ELR (cell line): ENCODE results near the gene LIPK.
"Not testable (repeated sequence)": the region's sequence is repeated elsewhere in the genome, so short reads cannot be mapped to it uniquely, and the experiment has no call there.

Source experiments
- DNase-seq: peaks from one replicate; pipeline ENCODE4 v3.0.0-alpha.2; 2015; ENCODE audit warnings: low read depth

Gene LIPK

DNA sequence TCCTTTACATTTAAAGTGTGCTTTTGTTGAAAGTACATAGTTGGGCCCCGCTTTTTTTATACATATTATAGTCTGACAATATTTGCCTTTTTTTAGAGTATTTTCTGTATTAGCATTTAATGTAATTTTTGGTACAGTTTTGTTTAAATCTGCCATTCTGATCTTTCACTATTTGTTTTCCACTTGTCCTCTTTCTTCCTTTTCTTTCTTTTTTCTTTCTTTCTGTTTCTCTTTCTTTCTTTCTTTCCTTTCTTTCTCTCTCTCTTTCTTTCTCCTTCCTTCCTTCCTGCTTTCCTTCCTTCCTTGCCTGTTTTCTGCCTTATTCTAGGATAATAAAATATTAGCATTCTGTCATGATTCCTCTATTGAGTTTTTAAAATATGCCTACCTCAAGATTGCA lies 9.5 kb downstream of the LIPK start:
- DNase-seq: no peak

GRCh38 chr10:88721392-88721791 lies 15.3 kb downstream of the LIPK start:
- no peak for DNase-seq

- DNase-seq: no peak
Measured at GRCh38 chr10:88725798-88726197, 19.7 kb downstream of the LIPK start.

GRCh38 chr10:88728107-88728763 lies 22.2 kb downstream of the LIPK start:
- DNase-seq: peak; percentile 13

GRCh38 chr10:88730864-88731263 lies 24.8 kb downstream of the LIPK start:
- DNase-seq: no peak

DNA sequence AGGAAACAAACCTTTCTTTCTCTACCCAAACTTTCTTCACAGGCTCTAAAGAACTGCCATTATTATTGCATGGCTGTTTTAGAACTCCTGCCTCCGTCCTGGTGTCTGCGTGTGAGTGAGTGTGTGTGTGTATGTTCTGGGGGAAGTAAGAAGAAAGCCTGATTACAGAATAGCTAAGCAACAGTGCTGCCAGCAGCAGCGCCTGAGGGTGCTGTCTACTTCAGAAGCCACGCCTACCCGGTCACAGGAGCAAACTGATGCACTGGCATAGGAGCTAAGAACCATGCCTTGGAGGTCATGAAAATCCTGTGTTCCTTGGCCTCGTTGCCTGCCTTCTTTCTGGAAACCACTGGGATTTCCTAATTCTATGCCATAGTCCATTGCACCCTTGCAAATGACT lies 25.2 kb downstream of the LIPK start:
- no peak for DNase-seq

GRCh38 chr10:88733215-88733614 lies 27.2 kb downstream of the LIPK start:
- DNase-seq: no peak

- peak; percentile 64 for DNase-seq
Measured at GRCh38 chr10:88735661-88736060, 29.6 kb downstream of the LIPK start.

DNA sequence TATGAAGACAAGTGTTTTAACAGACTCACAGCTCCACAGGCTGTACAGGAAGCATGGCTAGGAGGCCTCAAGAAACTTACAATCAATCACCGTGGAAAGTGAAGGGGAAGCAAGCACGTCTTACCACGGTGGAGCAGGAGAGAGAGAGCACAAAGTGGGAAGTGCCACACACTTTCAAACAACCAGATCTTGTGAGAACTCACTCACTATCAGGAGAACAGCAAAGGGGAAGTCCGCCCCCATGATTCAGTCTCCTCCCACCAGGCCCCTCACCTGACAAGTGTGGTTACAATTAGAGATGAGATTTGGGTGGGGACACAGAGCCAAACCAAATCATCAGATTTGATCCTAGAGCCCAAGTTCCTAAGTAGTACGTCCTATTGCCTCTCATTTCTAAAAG lies 35.9 kb downstream of the LIPK start:
- not testable (repeated sequence) for DNase-seq

GRCh38 chr10:88742448-88742847 lies 36.4 kb downstream of the LIPK start:
- DNase-seq: no peak

GRCh38 chr10:88744002-88744401 lies 38.0 kb downstream of the LIPK start:
- no peak for DNase-seq

GRCh38 chr10:88745633-88746032 lies 39.6 kb downstream of the LIPK start:
- no peak for DNase-seq

- DNase-seq: peak; percentile 40
Measured at GRCh38 chr10:88754287-88754686, 48.2 kb downstream of the LIPK start.

- DNase-seq: no peak
Measured at GRCh38 chr10:88755753-88756152, 49.7 kb downstream of the LIPK start.

DNA sequence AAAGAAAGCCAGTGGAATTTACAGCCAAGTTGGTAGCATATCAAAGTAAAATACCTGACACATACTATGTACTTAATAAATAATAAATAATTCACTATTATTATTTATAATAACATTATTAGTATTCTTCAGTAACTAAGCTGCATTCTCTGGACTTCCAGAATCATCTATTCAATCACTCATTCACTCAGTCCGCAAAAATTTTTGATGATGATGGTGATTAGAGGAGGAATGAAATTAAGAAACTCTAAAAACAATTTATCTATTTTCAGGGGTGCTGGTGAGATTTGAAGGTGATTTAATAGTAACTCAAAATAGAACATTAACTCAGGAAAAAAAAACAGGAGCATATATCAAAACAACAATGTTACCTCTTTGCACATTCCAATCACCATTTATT lies 50.6 kb downstream of the LIPK start:
- DNase-seq: no peak

DNA sequence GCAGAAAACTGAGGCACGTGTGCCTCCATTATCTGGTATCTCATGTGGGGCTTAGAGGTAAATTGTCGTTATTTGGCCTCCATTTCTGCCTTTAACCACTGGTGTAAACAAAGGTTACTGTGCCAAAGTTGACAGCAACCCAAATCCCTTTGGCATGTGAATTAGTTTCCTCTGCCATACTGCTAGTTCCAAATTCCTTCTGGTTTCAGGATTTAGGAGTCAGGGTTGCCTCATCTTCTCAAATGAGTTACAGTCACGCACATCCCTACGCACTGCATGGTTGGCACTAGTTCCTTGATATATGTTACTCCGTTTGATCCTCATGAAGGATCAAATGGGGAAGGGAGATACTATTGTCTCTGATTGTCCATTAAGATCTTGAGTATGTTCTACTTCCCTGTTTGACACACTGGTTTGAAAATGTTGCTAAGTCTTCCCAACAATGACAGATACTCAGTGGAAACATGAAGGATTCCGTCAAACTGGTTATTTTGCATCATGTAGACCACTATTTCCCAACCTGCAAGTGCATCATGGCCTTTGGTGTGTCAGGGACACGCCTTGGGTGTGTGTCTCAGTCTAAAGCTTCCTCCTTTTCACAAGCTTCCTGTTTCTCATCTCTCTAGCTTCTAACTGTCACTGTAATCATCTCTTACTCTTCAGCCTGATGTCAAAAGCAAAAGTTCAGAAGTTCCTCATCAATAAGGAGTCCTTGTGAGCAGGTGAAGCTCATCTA lies 53.5 kb downstream of the LIPK start, which contains the start of gene LIPN:
LIPN (plus strand) TSS at position 655 of the 736 bp plus-strand sequence. CDS start 1,386 bp downstream, outside the sequence.
- no peak for DNase-seq

DNA sequence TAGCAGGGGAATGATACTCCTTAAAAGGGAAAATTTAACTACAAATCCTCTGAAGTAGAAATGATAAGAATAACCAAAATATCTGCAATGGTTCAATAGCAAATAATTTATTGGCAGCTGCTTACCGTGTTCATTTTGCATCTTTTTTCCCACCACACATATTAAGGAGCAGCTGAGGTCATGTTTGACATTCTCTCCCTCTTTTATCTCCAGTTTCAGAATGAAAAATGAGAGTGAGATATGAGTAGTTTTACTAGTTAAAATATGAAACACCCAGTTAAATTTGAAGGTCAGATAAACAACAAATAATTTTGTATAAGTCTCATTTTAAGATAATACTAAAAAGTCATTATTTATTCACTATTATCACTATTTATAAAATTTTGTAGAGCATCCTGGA lies 56.9 kb downstream of the LIPK start:
- DNase-seq: no peak

DNA sequence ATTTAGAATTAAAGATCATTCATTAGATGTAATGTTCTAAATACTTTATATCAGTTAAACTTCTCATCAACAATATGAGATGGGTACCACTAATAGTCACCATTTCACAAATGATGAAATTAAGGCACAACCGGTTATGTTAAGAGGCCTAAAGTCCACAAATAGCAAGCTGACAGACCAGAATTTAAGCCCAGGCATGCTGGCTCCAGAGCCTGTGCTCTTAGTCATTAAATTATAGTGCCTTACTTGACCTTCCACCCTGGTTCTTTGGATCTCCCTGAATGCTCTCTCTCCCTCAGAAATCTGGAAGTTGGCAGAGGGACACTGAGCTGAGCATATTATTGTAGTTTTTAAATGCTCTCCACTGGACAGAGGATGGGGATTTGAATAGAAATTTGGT lies 57.4 kb downstream of the LIPK start:
- no peak for DNase-seq

GRCh38 chr10:88764110-88764509 lies 58.1 kb downstream of the LIPK start:
- no peak for DNase-seq

DNA sequence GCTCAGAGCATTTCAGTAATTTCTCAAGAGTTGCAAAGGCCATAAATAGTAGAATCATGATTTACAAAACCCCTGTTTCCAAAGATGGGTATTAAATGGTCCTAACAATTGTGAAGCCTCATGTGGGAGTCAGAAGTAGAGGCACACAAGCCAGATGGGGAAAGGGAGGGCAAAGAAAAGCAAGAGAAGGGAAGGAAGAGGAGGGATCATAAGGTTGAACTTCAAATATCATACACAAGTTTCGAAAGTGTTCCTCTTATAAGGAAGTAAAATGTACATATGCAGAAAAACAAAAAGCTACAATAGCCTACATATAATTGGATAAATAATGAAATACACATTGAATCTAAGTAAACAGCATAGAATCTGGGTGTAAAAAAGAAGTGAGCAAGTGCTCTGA lies 59.8 kb downstream of the LIPK start:
- no peak for DNase-seq

GRCh38 chr10:88769384-88769783 lies 63.3 kb downstream of the LIPK start:
- DNase-seq: no peak

GRCh38 chr10:88781206-88781605 lies 75.2 kb downstream of the LIPK start:
- DNase-seq: no peak

DNA sequence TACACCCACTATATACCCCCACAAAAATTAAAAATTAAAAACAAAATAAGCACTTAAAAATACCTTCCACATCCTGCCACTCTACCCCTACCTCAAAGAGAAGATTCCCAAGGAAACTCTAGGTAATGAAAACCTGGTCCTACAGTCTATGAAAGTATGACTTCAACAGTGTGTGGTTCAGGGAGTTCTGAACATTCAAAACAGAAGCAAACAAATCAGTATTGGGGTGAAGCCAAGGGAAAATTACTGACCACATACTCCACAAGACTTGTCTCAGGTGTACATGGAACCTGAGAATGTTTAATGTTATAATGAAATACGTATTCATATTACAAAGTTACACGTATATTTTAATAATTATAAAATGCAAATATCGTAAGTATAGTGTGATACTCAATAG lies 76.2 kb downstream of the LIPK start:
- DNase-seq: no peak

GRCh38 chr10:88783724-88784123 lies 77.7 kb downstream of the LIPK start:
- DNase-seq: peak; percentile 32
